Measurements from ENCODE around the gene ITPRID2.

Gene ITPRID2

DNA sequence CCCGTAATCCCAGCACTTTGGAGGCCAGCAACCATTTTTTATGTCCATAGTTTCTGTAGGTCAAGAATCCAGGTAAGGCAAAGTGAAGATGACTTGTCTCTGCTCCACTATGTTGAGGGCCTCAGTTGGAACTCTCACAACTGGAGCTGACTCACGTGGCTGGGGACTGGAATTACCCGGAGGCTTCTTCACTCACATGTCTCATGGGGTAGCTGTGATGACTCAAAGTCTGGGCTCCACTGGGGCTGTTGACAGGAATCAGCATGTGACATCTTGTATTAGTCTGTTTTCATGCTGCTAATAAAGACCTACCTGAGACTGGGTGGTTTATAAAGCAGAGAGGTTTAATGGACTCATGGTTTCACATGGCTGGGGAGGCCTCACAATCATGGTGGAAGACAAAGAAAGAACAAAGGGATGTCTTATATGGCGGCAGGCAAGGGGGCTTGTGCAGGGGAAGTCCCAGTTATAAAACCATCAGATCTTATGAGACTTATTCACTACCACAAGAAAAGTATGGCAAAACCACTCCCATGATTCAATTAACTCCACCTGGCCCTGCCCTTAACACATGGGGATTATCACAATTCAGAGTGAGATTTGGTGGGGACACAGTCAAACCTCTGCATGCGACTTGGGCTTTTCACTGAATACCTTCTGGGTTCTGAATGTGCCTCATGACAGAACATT is 86.3 kb downstream of the ITPRID2 start:
- Histone ChIP-seq H3K9me3 (ENCODE audit: control insufficient read depth, insufficient read depth, low read length) (no peaks in the 10 kb centered on the region), H3K27me3 (ENCODE audit: control insufficient read depth, insufficient read depth, low read length) (no peaks in the 10 kb centered on the region), H3K4me1 (ENCODE audit: control insufficient read depth, insufficient read depth, low read length) (no peaks in the 10 kb centered on the region), H3K9ac (ENCODE audit: low read depth, low read length) (no peak overlapping the region), H3K4me3 (ENCODE audit: low read depth, low read length) (no peak overlapping the region), H3K36me3 (ENCODE audit: control insufficient read depth, insufficient read depth, low read length) (no peaks in the 10 kb centered on the region)

DNA sequence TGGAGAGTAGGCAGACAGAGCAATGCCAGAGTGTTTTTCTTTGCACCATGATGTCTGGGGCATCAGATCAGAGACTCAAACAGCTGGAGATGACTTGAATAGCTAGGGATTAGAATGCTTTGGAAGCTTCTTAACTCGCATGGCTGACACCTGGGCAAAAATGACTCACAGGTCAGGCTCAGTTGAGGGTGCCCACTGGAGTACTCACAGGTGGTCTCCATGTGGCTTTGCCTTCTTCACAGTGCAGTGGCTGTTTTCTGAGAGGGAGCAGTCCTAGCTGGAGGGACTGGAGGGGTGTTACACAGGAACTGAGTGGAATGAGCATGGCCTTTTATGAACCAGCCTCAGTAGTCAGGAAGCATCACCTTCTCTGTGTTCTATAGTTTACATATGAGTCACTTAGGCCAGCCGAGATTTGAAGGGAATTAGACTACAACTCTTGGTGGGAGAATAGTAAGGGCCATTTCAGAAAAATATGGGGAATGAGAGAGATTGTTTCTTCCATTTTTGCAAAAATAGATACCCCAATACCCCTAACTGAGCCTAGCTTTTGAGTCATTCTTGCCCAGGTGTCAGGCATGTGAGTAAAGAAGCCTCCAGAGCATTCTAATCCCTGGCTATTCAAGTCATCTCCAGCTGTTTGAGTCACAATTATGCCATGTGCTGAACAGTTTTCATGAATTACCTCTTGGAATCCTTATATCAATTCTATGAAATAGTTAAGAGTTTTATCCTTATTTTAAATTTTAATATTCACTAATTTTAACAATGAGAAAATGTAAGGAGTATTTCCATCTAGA is 87.0 kb downstream of the ITPRID2 start:
- no peak overlapping the region for H3K9ac ChIP-seq (ENCODE audit: low read depth, low read length)
- no peak overlapping the region for H3K4me3 ChIP-seq (ENCODE audit: low read depth, low read length)
- H3K36me3 ChIP-seq (ENCODE audit: control insufficient read depth, insufficient read depth, low read length): no peaks in the 10 kb centered on the region
- no peaks in the 10 kb centered on the region for H3K9me3 ChIP-seq (ENCODE audit: control insufficient read depth, insufficient read depth, low read length)
- no peaks in the 10 kb centered on the region for H3K4me1 ChIP-seq (ENCODE audit: control insufficient read depth, insufficient read depth, low read length)
- H3K27me3 ChIP-seq (ENCODE audit: control insufficient read depth, insufficient read depth, low read length): no peaks in the 10 kb centered on the region

Data from iPS-15b (cell line).